ENCODE data around the gene ZNF483. TPM values are rescaled to one million over a fixed set of nuclear protein-coding genes. Genes with fewer than 3 reads are reported as not detected.

Gene ZNF483
- total and polyA plus RNA-seq, 9 of the 15 experiments (the other 6 are each of a cell fraction or from before 2014, with no cell fraction given), result 0.04 to 1.0 (median 0.38) TPM

DNA sequence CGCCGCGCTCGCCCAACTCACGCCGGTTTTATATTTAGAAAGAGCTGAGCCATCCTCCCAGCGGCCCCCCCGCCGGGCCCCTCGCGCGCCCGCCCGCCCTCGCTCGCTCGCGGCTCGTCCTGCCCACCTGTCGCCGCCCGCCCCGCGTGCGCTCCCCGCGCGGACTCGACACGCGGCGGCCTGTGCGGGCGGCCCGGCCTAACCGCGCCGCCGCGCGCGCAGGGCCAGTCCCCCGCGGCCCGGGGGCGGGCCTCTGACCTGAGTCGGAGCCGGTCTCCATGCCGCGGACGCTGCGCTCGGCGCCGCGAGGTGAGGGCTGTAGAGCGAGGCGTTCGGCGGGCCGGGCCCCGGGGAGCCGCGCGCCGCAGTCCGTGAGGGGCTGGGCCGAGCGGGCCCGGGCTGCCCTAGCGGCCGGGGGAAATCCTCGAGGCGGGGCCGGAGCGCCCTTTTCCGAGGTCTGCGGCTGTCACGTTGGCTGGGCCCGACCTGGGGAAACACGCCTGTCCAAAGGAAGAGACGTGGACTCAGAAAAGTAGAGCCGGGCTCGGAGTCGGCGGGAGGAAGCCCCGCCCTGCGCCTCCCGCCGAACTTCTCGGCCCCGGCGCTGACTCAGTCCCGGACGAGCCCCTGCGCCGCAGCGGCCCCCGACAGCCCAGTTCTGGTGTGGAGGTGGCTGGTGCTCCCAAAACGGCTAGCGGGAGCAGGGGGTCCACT, 41.0 kb upstream of the ZNF483 start, which contains the start of gene ECPAS (continued):
- TF ChIP-seq NKRF (IDR thresholded peaks at IDR 0.05; ENCODE audit: borderline replicate concordance), result no peak
- no peak for TF ChIP-seq ZNF717 (CRISPR knock-in tag; IDR thresholded peaks at IDR 0.05)
- no peak for TF ChIP-seq PBX2 (CRISPR knock-in tag; IDR thresholded peaks at IDR 0.05; ENCODE audit: low read depth)
- no peak for TF ChIP-seq PBX2 (tag; conservative IDR thresholded peaks at IDR 0.05; ENCODE audit: low read depth)
- TF ChIP-seq LEF1 (IDR thresholded peaks at IDR 0.05), result no peak
- peak; percentile 70 for TF ChIP-seq MYC (IDR thresholded peaks at IDR 0.05; ENCODE audit: low read depth, low read length)
- TF ChIP-seq MYC (CRISPR knock-in tag; IDR thresholded peaks at IDR 0.05; ENCODE audit: borderline replicate concordance, low read depth), result no peak
- no peak for TF ChIP-seq TCF7 (IDR thresholded peaks at IDR 0.05; ENCODE audit: borderline replicate concordance)
- TF ChIP-seq ZNF316 (IDR thresholded peaks at IDR 0.05), result no peak
- no peak for TF ChIP-seq STAT6 (CRISPR knock-in tag; IDR thresholded peaks at IDR 0.05)
- TF ChIP-seq ZNF695 (CRISPR knock-in tag; IDR thresholded peaks at IDR 0.05), result no peak
- TF ChIP-seq ZNF165 (CRISPR knock-in tag; IDR thresholded peaks at IDR 0.05; ENCODE audit: borderline replicate concordance), result 0 out of 2 replicates have a peak, but pooled peaks have one; percentile 41
- TF ChIP-seq ZNF668 (CRISPR knock-in tag; IDR thresholded peaks at IDR 0.05), result no peak
- TF ChIP-seq ATF2 (CRISPR knock-in tag; IDR thresholded peaks at IDR 0.05), result no peak
- no peak for TF ChIP-seq ZZZ3 (IDR thresholded peaks at IDR 0.05)
- no peak for TF ChIP-seq ID3 (CRISPR knock-in tag; IDR thresholded peaks at IDR 0.05)
- 0 out of 2 replicates have a peak, but pooled peaks have one; percentile 26 for TF ChIP-seq ID3 (tag; IDR thresholded peaks at IDR 0.05)

All from K562 (cell line).